GM12878 (cell line): Measurements from ENCODE around the gene TP53INP2. TPM values are rescaled to one million over a fixed set of nuclear protein-coding genes. Genes with fewer than 3 reads are reported as not detected.

Experiments
- ATAC-seq: fragments of 200-7000 bp; cut with Tn5 transposase; 3 replicates; pipeline ENCODE4 v1.9.1; 2020; ENCODE audit warnings: mild to moderate bottlenecking, moderate library complexity
- BruUV-seq: library from RNA; stranded (reverse); fragments of 400-500 nt; replicated peaks from 2 replicates; lab custom pipeline; 2021; lab: Mats Ljungman, UMichigan
- CTCF ChIA-PET: fragments of 300-600 bp; sonication (Branson Sonifier 250); formaldehyde crosslinking; extraction: SDS; loops from one replicate; lab custom pipeline; 2021; ENCODE audit warnings: inconsistent platforms; lab: Yijun Ruan, JAX
- POLR2A ChIA-PET: fragments of 350-600 bp; formaldehyde crosslinking; extraction: SDS; loops from one replicate; lab custom pipeline; 2021; ENCODE audit warnings: inconsistent platforms; lab: Charles Lee
- RAD21 ChIA-PET: fragments of 300-600 bp; sonication (Branson Sonifier 250); formaldehyde crosslinking; loops from one replicate; lab custom pipeline; 2023; ENCODE audit warnings: antibody characterized with exemption; ENCODE audit not compliant: unreplicated experiment; lab: Charles Lee
- SMC1A ChIA-PET: fragments of 300-600 bp; sonication (Branson Sonifier 250); formaldehyde crosslinking; loops from one replicate; lab custom pipeline; 2023; ENCODE audit not compliant: unreplicated experiment, uncharacterized antibody; lab: Charles Lee
- DNase-seq: peaks from one replicate; pipeline ENCODE4 v3.0.0-alpha.2; 2011; ENCODE audit warnings: low read depth, low spot score
- FAIRE-seq: peaks from 3 replicates; lab custom pipeline; 2011; peaks lifted over from hg19 to GRCh38; lab: Jason Lieb, UNC
- H2AFZ ChIP-seq: 2 replicates; pipeline ENCODE4 v1.6.0; 2011; ENCODE audit warnings: low read depth, low read length, control low read depth; ENCODE audit not compliant: control insufficient read depth
- H3K27ac ChIP-seq: 2 replicates; pipeline ENCODE4 v1.5.1; 2011; ENCODE audit warnings: control low read depth; ENCODE audit not compliant: control insufficient read depth, insufficient read depth
- H3K27me3 ChIP-seq, 2 experiments: replicated peaks in 1 of 2; 2 replicates each; pipeline versions ENCODE4 v1.6.0 to v1.6.1; 2011; ENCODE audit warnings: low read length in 1 of 2; ENCODE audit not compliant: control insufficient read depth in 2 of 2, insufficient read depth in 2 of 2
- H3K36me3 ChIP-seq, 2 experiments: 2 replicates each; pipeline ENCODE4 v1.5.1; 2011; ENCODE audit warnings: low read length in 1 of 2; ENCODE audit not compliant: control insufficient read depth in 2 of 2, insufficient read depth in 2 of 2
- H3K4me1 ChIP-seq: 2 replicates; pipeline ENCODE4 v1.6.1; 2011; ENCODE audit warnings: mild to moderate bottlenecking, low read length, moderate library complexity, mixed read lengths; ENCODE audit not compliant: control insufficient read depth, insufficient read depth
- H3K4me2 ChIP-seq: 2 replicates; pipeline ENCODE4 v1.6.0; 2011; ENCODE audit warnings: control low read depth; ENCODE audit not compliant: control insufficient read depth, insufficient read depth
- H3K4me3 ChIP-seq: fragments of 200-600 bp; sonication (generic); 2 replicates; pipeline ENCODE4 v1.5.1; 2016
- H3K79me2 ChIP-seq: 2 replicates; pipeline ENCODE4 v1.6.0; 2011; ENCODE audit warnings: low read length; ENCODE audit not compliant: control insufficient read depth, insufficient read depth
- H3K9ac ChIP-seq: 2 replicates; pipeline ENCODE4 v1.8.0; 2011; ENCODE audit warnings: low read length, control low read depth, mixed read lengths; ENCODE audit not compliant: control insufficient read depth, insufficient read depth
- H3K9me3 ChIP-seq: replicated peaks from 3 replicates; pipeline ENCODE4 v1.5.1; 2011; ENCODE audit warnings: mild to moderate bottlenecking, low read length; ENCODE audit not compliant: control insufficient read depth, insufficient read depth
- H4K20me1 ChIP-seq: 2 replicates; pipeline ENCODE4 v1.6.0; 2011; ENCODE audit not compliant: control insufficient read depth, insufficient read depth
- CHD1 ChIP-seq: IDR thresholded peaks from 2 replicates; pipeline ENCODE4 v1.6.1; 2012; ENCODE audit warnings: low read depth, low read length, improper control_type of control experiment
- NFIC ChIP-seq: IDR thresholded peaks from 2 replicates; pipeline ENCODE4 v1.6.1; 2012; ENCODE audit warnings: low read depth, mild to moderate bottlenecking, inconsistent platforms, low read length, moderate library complexity
- NR2C1 ChIP-seq: fragments of 450-650 bp; IDR thresholded peaks from 2 replicates; pipeline ENCODE4 v1.6.1; 2017; ENCODE audit warnings: antibody characterized with exemption, mild to moderate bottlenecking, moderate library complexity
- RAD21 ChIP-seq: IDR thresholded peaks from 2 replicates; pipeline ENCODE4 v1.6.1; 2011; ENCODE audit warnings: mild to moderate bottlenecking, low read depth, low read length, moderate library complexity; ENCODE audit not compliant: insufficient read depth
- RELB ChIP-seq: fragments of 450-650 bp; IDR thresholded peaks from 2 replicates; pipeline ENCODE4 v1.6.1; 2017; ENCODE audit warnings: low read depth, mild to moderate bottlenecking, moderate library complexity
- REST ChIP-seq: IDR thresholded peaks from 2 replicates; pipeline ENCODE4 v1.6.1; 2012; ENCODE audit warnings: mild to moderate bottlenecking, low read depth, low read length
- SP1 ChIP-seq: IDR thresholded peaks from one replicate; pipeline ENCODE4 v1.6.1; 2011; ENCODE audit warnings: low read depth, low read length
- SREBF2 ChIP-seq: IDR thresholded peaks from 2 replicates; pipeline ENCODE4 v1.6.1; 2012; ENCODE audit warnings: mild to moderate bottlenecking, low read length
- TCF3 ChIP-seq: IDR thresholded peaks from 2 replicates; pipeline ENCODE4 v1.6.1; 2012; ENCODE audit warnings: low read depth, mild to moderate bottlenecking, low read length, borderline replicate concordance; ENCODE audit not compliant: insufficient read depth
- ZNF384 ChIP-seq: IDR thresholded peaks from 2 replicates; pipeline ENCODE4 v1.6.1; 2012; ENCODE audit warnings: low read depth, mild to moderate bottlenecking, low read length, improper control_type of control experiment, borderline replicate concordance
- WGBS: methylation state at CpG from one replicate; pipeline ENCODE4 v1.1.6; 2016; ENCODE audit warnings: low lambda C conversion rate; ENCODE audit not compliant: insufficient replicate concordance, insufficient coverage; ENCODE audit errors: missing lambda C conversion rate; 5-methylcytosine and 5-hydroxymethylcytosine counted together
- in situ Hi-C: fragments of 300-500 bp; cut with MboI; formaldehyde crosslinking; loops from 9 replicates; pipeline ENCODE4 v1.14.3; 2018; ENCODE audit warnings: mixed read lengths
- intact Hi-C: fragments of 100-400 bp; cut with micrococcal nuclease; formaldehyde crosslinking; loops from one replicate; pipeline ENCODE4 v1.14.2; 2022; ENCODE audit not compliant: unreplicated experiment
- polyA plus RNA-seq, 11 experiments: library from polyadenylated mRNA; depleted of rRNA in 4 of 11; unstranded in 6 of 11; stranded (reverse) in 5 of 11; fragments of >200 nt; fragmentation: Nextera tagmentation in 4 of 11; fragmentation: Illumina TruSeq in 1 of 11; extraction: Ambion mirVana in 4 of 11; extraction: Trizol in 1 of 11; gene quantifications; 1 replicate in 1 of 11; 2 replicates in 10 of 11; pipeline versions ENCODE4 v1.2.1 to v1.2.3, GENCODE V29; 2011 to 2016; ENCODE audit warnings: inconsistent platforms in 2 of 11, missing spikeins in 2 of 11, low read depth in 1 of 11
- total RNA-seq, 4 experiments: library from RNA; depleted of rRNA in 3 of 4; stranded (reverse); fragments of >200 nt in 3 of 4; fragmentation: Illumina TruSeq in 1 of 4; extraction: Trizol in 1 of 4; gene quantifications; 2 replicates each; pipeline versions ENCODE4 v1.2.1 to v1.2.3, GENCODE V29; 2013 to 2021

The TP53INP2 gene
- total and polyA plus RNA-seq, 10 of the 15 experiments (the other 5 are each of a cell fraction or from before 2014, with no cell fraction given), result 2.8 to 16.0 (median 4.0) TPM

GRCh38 chr20:34693414-34693813 is 10.7 kb upstream of the TP53INP2 start:
- SMC1A ChIA-PET, result no interaction called here
- FAIRE-seq (no peak), DNase-seq (no peak), ATAC-seq (no peak)
- no TSS peak for BruUV-seq
- CTCF ChIA-PET, result interaction anchor here (1.5 kb wide), 1 partner anchor 13 kb away, joined by 3 read pairs; no protein-coding TSS in a partner anchor
- TF ChIP-seq TCF3 (no peak), SP1 (no peak), RELB (no peak), CHD1 (no peak), ZNF384 (no peak), SREBF2 (no peak), REST (no peak), NR2C1 (no peak), RAD21 (no peak), NFIC (no peak)
- Histone ChIP-seq H3K9me3 (no peaks in the 10 kb centered on the region), H3K4me3 (no peak overlapping the region), H3K9ac (no peak overlapping the region), H2AFZ (no peak overlapping the region), H3K79me2 (no peaks in the 10 kb centered on the region), H3K27ac (no peak overlapping the region), H3K4me2 (no peak overlapping the region), H3K27me3 (no peaks in the 10 kb centered on the region), H4K20me1 (no peaks in the 10 kb centered on the region), H3K36me3 (no peaks in the 10 kb centered on the region), H3K4me1 (no peaks in the 10 kb centered on the region)
- intact Hi-C loops (no loop called here), in situ Hi-C loops (no loop called here)
- whole genome bisulfite sequencing, result 84% methylated on average over 4 of the region's 4 CpGs
- POLR2A ChIA-PET, result no interaction called here
- RAD21 ChIA-PET, result no interaction called here
